Stimulated activated CD4-positive, alpha-beta T cell treated with anti-CD3 and anti-CD28 coated beads, Interleukin-15, amount 100 ng/mL, for 24 hours (primary cell): ENCODE measurements around the gene ABCC4.
A peak's percentile ranks its signal among the peaks of the same experiment; 100 is the strongest.
"Not testable (repeated sequence)": the region's sequence is repeated elsewhere in the genome, so short reads cannot be mapped to it uniquely, and the experiment has no call there.

Experiments used
- DNase-seq: peaks from one replicate; pipeline ENCODE4 v3.0.0-alpha.2; 2020

The ABCC4 gene

DNA sequence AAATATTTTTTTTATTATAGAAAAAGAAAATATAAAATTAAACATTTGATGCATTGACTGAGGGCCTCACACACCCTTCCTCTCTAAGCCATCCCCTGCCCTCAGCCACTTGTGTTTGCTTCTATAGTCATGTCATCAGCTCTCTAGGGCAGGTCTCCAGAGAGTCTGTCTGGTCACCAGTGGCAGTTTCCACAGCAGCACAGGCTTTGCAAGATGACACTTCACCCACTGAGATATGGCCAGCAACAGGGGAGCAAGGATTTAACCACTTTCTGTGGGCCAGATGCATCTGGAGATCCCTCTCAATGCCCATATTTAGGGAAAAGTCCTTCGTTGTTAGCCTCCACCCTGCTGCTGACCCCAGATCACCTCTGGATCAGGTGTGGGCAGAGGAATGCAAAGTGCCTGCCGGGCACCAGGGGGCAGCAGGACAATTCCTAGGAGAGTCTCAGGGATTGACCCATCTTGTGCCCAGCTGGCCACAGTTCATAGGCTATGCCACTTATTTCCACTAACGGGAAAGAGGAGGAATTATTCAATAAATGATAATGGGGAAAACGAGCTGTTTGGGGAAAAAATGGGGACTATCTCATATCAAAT, 4.8 kb downstream of the ABCC4 start:
- peak; percentile 24 for DNase-seq

DNA sequence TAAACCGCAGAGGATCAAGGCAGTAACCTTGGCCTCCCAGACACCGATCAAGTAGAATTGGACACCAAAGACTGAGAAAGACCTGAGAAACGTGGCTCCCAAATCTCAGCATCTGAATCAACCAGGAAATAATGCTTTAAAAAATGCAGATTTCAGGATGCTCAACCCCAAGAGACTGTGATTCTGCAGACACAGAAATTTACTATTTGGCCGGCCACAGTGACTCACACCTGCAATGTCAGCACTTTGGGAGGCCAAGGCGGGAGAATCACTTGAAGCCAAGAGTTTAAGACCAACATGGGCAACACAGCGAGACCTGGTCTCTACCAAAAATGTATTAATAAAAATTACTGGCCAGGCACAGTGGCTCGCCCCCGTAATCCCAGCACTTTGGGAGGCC, 6.2 kb downstream of the ABCC4 start:
- DNase-seq: no peak

DNA sequence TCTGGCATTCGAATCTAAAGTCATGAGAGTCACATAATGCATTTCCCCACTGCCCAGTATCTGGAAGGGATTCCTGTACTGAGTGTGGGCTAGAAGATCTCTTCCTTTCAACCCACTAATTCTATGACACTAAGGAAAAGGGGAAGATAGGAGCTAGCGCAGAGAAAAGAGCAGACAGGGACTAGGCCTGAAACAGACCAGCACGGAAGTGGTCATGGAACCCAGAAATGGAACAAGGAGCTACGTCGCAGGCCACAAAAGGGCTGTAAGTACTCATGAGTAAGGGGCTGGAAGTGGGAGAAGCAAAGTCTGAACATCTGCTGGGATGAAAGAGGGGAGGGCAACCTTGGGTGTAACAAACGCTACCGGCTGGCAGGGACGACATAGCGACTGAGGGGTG, 8.6 kb downstream of the ABCC4 start:
- DNase-seq: no peak

DNA sequence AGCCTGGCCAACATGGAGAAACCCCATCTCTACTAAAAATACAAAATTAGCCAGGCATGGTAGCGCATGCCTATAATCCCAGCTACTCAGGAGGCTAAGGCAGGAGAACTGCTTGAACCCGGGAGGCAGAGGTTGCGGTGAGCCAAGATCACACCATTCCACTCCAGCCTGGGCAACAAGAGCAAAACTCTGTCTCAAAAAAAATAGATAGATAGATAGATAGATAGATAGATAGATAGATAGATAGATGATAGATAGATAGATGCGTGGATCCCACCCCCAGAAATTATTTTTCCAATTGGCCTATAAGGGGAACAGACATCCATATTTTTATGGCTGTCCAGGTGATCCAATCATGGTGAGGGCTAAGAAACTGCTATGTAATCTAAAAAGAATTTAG, 11.3 kb downstream of the ABCC4 start:
- not testable (repeated sequence) for DNase-seq

DNA sequence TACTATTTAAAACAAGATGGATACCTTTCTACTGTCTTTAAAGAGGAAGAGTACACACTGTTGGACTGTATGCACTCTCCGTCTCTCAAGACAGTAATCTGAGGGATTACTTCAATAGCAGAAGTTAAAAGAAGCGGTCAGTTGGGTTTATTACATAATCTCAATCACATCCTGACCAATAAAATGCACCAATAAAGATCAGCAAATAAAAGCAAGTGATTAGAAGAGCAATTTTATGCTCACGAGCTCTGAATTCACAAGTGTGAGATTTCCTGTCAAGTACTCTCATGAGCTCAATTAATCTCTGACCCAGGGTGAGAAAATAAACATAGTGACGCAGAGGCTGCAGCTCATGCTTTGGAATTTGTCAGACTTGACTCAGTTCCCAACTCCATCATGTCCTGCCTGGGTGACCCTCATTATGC, 12.2 kb downstream of the ABCC4 start:
- no peak for DNase-seq

DNA sequence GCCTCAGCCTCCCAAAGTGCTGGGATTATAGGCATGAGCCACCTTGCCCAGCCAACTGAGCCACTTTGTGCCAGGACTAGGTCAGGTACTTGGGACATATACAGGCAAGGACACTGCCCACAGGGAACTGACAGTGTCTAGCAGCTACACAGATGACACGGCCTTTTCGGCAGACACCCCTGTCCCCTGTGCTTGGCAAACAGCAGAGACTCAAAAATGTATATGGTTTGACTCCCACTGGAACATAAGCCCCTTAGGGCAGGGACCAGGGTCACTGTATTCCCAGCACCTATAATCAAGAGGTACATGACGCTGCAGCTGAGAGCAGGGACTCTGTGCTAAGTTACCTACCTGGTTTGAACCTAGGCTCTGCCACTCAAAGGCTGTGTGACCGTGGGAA, 16.8 kb downstream of the ABCC4 start:
- DNase-seq: no peak

DNA sequence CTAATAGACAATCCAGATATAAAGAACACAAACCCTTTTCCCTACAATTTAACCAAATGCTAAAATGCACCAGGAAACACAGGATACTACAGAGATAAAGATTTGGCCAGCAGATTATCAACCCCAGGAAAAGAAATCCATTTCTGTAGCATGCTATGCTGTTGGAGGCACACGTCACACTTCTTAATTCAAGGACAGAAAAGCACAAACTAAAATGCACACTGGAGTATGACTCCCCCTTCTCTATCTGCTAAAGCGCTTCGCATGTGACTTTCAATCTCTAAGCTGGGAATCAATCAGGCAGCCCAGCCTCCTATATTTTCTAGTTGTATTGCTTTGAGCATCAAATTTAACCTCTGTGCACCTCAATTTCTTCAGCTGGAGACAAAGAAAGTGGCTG, 22.2 kb downstream of the ABCC4 start:
- no peak for DNase-seq

DNA sequence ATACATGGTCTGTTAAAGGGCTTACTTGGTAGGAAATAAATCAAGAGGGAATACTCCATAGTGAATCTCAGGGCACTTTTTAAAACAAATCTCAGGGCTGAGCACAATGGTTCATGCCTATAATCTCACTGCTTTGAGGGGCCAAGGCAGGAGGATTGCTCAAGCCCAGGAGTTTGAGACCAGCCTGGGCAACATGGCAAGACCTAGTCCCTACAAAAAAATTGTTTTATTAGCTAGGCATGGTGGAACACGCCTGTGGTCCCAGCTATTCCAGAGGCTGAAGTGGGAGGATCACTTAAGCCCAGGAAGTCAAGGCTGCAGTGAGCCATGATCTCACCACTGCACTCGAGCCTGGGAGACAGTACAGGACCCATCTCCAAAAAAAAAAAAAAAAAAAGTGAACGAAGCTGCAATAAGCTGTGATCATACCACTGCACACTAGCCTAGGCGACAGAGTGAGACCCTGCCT, 25.2 kb downstream of the ABCC4 start:
- DNase-seq: no peak

DNA sequence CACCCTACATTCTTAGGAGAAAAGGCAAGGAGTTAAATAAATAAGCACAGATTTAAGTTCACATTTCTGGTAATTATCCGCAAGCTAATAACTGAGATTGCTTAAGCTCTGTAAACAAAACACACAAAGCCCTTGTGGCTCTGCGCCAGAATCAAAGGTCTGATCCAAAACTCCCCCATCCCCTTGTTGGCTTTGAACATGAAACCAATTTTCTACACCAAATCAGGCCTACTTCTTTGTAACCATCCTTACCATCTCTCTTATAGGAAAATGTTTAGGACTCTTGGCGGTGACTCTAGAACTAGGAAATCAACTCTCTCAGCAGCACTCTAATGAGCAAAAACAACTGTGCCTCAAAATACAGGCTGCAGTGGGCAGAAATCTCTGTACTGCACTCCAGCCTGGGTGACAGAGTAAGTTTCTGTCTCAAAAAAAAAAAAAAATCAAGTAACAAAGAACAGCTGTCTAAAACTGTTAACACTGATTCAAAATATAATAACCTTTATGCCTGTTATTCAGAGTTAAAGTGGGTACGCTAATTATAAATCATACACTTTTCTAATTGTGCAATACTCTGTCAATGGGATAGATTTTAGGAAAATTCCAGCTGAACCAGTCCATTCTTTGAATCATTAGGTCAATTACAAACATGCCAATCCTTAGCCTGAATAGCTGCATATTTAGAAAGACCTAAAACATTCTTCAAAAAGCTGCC, 25.8 kb downstream of the ABCC4 start:
- no peak for DNase-seq

DNA sequence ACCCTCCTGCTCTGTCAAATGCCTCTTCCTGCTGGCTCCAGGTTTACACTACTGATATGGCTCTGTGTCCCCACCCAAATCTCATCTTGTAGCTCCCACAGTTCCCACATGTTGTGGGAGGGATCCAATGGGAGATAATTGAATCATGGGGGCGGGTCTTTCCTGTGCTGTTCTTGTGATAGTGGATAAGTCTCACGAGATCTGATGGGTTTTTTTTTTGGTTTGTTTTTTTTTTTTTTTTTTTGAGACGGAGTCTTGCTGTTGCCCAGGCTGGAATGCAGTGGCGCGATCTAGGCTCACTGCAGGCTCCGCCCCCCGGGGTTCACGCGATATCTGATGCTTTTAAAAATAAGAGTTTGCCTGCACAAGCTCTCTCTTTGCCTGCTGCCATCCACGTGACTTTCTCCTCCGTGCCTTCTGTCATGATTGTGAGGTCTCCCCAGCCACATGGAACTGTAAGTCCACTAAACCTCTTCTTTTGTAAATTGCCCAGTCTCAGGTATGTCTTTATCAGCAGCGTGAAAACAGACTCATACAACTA, 27.6 kb downstream of the ABCC4 start:
- DNase-seq: not testable (repeated sequence)

DNA sequence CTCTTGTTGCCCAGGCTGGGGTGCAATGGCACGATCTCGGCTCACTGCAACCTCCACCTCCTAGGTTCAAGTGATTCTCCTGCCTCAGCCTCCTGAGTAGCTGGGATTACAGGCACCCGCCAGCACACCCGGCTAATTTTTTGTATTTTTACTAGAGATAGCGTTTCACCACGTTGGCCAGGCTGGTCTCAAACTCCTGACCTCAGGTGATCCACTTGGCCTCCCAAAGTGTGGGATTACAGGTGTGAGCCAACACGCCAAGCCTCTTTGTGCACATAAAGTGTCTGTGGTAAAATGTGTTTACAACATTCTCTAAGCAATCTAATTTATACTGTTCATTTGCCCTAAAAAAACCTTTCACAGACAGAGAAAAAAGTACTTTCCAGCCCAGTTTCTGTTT, 29.2 kb downstream of the ABCC4 start:
- not testable (repeated sequence) for DNase-seq

DNA sequence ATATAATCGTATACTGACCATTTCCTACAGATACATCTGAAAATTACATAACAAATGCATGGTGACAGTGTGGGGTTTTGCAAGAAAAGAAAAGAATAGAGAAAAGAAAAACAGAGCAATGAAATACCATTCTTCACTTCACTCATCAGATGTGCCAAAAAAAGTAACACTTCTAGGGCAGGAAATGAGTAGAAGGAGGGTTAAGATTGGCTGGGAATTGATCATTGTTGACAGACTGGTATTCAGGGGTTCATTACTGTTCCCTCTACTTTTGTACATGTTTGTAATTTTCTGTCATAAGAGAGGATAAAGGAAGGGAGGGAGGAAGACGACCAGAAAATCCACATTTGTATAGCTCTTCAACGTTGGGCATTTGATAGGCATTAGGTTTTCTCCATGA, 31.5 kb downstream of the ABCC4 start:
- DNase-seq: no peak

DNA sequence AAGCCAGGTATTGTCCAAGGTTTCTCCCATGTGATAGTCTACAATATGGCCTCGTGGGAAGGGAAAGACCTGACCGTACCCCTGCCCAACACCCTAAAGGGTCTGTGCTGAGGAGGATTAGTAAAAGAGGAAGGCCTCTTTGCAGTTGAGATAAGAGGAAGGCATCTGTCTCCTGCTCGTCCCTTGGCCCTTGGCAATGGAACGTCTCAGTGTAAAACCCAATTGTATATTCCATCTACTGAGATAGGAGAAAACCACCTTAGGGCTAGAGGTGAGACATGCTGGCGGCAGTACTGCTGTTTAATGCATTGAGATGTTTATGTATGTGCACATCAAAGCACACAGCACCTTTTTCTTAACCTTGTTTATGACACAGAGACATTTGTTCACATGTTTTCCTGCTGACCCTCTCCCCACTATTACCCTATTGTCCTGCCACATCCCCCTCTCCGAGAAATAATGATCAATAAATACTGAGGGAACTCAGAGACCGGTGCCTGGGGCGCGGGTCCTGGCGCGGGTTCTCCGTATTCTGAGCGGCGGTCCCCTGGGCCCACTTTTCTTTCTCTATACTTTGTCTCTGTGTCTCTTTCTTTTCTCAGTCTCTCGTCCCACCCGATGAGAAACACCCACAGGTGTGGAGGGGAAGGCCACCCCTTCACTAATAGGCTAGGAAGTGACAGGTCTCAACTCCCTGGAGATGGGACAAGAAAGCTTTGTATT, 32.7 kb downstream of the ABCC4 start:
- not testable (repeated sequence) for DNase-seq

DNA sequence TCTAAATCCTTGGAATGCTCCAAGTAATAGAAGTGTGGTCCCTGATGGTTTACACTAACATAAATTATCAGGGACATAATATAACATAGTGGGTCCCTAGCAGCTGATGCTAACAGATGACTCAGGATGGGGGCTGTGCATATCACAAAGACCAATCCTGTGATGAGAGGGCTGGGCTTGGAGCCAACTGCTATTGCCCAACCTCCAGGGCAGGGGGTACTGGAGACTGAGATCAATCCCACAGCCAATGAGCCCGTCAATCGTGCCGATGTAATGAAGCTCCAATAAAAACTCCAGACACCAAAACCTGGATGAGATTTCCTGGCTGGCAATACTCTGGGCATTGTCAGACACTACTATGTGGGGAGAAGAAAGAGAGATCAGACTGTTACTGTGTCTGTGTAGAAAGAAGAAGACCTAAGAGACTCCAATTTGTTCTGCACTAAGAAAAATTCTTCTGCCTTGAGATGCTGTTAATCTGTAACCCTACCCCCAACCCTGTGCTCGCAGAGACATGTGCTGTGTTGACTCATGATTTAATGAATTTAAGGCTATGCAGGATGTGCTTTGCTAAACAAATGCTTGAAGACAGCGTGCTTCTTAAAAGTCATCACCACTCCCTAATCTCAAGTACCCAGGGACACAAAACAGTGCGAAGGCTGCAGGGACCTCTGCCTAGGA, 33.4 kb downstream of the ABCC4 start:
- DNase-seq: no peak

DNA sequence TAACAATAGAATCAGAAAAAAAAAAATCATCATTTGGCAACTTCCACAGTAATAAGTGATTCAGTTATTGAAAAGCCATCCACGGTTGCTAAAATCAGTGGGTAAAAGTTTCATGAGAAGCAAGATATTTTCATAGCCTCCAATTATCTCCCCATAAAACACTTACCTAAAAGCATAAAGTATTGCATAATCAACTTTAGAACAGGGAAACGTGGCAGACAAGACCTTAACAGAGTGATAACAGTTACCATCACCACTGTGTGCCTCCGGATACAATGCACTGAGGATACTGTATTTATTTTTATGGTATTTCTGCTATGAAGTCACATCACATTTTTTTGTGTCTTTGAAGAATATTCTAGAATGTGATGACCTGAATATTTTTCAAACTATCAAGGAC, 37.0 kb downstream of the ABCC4 start:
- no peak for DNase-seq

DNA sequence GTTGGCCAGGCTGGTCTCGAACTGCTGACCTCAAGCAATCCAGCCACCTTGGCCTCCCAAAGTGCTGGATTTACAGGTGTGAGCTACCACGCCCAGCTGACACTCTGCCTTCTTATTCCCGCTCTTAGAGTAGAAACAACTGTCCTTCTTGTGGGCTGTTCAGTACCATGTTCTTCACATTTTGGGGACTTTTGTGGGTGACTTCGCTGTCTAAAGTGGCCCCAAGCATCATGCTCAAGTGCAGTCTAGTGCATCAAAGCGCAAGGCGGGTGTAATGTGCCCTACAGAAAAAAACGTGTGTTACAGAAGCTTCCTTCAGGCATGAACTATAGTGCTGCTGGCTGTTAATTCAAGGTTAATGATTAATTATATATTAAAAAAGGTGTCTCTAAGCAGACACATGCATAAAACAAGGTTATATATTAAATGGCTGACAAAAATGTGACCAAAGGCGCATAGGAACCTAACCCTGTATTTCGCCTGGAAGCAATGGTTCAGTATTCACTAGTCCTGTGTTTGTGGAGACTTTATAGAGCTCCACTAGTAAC, 38.3 kb downstream of the ABCC4 start:
- DNase-seq: no peak

DNA sequence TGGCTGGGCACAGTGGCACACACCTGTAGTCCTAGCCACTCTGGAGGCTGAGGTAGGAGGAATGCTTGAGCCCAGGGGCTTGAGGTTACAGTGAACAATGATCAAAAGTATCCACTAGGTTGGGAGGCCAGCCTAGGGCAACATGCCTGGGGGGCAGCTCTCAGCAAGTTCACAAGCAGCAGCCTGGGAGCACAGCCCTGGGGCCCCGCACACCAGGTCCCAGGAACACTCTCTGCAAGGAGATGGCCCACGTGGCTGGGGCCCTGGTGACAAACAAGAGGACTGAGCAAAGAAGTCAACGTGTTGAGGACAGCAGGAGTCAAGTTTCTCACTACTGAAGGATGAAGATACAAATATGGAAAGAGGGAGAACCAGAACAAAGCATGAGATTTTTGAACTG, 39.3 kb downstream of the ABCC4 start:
- no peak for DNase-seq

DNA sequence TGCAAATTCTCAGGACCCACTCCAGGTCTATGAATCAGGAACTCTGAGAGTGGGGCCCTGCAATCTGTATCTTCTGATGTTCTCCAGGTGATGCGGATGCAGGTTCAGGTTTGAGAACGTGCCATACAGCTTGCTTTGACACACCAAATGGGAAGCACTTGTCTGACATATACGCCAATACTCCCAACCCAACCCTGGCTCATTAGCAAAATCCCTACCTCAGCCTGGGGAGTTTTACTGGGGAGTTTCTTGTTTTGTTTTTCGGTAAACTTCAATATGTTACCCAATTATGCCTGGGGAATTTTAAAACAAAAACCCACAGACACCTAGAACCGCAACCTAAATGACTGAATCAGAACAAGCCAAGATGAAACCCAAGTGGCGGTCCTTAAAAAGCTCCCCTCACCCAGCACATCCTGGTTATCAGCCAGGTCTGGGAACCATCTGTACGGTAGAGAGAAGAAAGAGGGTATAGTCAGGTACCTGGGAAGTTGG, 41.2 kb downstream of the ABCC4 start:
- DNase-seq: no peak

DNA sequence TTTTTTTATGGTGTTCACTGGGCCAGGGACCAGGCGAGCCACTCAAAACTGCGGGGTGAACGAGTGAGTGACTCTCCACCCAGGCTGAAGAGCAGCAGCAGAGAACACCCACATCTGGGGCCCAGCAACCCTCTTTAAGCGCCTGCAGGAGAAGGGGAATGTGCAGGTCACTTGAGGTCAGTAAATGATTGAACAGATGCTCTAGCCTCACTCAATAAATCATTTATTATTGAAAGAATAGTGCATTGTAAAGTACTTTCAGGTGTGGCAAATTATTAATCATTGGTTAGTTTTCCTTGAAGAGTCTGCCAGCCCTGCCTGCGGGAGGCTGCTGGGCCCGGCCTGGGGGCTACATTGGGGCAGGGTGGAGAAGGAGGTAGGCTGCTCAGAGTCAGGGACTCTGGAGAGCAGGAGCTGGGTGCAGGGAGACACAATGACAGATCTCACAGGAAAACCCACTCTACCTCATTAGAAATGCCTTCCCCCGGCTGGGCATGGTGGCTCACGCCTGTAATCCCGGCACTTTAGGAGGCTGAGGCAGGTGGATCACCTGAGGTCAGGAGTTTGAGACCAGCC, 42.5 kb downstream of the ABCC4 start:
- no peak for DNase-seq

DNA sequence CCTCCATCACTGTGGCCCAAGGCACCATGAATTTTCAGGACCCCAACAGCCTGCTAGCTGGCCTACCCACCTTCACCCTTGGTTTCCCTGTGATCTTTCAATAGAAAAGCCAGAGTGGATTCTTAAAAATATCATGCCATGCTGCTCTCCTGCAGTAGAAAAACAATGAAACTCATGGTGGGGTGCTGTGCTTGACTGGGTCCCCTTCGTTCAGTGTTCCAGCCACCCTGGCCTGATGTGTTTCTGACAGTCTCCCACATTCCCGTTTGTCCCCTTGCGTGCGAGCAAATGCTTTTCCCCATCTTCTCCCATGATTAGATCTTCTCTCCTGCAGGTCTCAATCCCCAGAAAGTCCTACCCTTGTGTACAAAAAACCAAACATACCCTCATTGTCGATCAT, 43.2 kb downstream of the ABCC4 start:
- no peak for DNase-seq

DNA sequence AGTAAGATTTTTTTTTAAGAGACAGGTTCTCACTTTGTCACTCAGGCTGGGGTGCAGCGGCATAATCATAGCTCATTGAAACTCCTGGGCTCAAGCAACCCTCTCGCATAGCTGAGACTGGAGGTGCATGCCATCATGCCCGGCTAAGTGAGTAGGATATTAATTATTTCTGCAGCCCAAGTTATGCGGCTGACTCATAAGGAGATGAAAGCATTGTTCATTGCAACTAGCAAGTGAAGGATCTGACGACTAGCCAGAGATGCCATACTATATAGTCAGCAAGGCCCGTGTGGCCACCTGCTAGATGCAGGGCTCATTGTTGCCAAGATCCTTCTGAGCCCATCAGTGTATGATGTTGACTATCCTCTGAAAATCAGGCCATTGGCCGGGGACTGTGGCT, 45.2 kb downstream of the ABCC4 start:
- DNase-seq: no peak

DNA sequence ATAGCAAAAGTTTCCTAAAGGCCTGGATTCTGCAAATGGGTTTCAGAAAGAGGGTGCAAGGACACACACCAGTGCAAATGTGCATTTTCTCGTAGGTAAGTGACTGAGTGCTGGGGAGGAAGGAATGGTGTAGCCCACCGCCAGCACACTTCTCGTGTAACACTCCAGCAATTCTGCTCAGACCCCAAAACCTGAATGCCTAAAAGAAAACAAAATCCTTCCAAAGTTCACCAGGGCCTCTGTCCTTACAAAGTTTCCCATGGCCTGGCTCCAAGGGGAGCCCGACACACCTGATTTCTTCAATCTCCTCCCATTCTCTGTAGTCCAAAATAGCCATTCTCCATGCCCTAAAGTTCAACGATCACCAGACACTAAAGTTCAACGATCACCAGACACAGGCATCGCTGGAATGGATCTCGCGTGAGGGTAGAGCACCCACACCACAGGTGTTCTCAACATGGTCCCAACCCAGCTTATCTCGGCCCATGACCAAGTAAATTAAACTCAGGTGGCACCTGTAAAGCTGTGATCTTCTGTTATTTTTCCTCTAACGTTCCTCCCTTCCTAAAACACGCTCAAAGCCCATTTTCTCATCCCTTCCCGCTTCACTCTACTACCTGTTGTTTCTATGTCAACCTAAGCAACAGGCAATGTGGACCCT, 46.0 kb downstream of the ABCC4 start:
- no peak for DNase-seq
